Trophoblast cell (in vitro differentiated cells and primary cell): Measurements from ENCODE around the gene HIF3A.

ENCODE experiments used
- DNase-seq, 2 donors: peaks; one replicate each; pipeline ENCODE4 v3.0.0-alpha.2; 2016
- H2AFZ ChIP-seq: 2 replicates; pipeline ENCODE4 v1.6.1; 2013; ENCODE audit warnings: low read length, moderate library complexity, mild to moderate bottlenecking; ENCODE audit not compliant: insufficient read depth, poor library complexity
- H2AK5ac ChIP-seq: 2 replicates; pipeline ENCODE4 v1.6.1; 2013; ENCODE audit warnings: mild to moderate bottlenecking, low read length
- H2BK120ac ChIP-seq: 2 replicates; pipeline ENCODE4 v1.6.1; 2013; ENCODE audit warnings: low read length, mild to moderate bottlenecking, moderate library complexity; ENCODE audit not compliant: insufficient read depth, poor library complexity
- H2BK12ac ChIP-seq: 2 replicates; pipeline ENCODE4 v1.6.1; 2013; ENCODE audit warnings: mild to moderate bottlenecking, low read length, moderate library complexity
- H2BK5ac ChIP-seq: 2 replicates; pipeline ENCODE4 v1.6.1; 2013; ENCODE audit warnings: low read length, low read depth, moderate library complexity, mild to moderate bottlenecking; ENCODE audit not compliant: poor library complexity
- H3K14ac ChIP-seq: 2 replicates; pipeline ENCODE4 v1.6.1; 2013; ENCODE audit warnings: mild to moderate bottlenecking, low read length
- H3K18ac ChIP-seq: 2 replicates; pipeline ENCODE4 v1.6.1; 2013; ENCODE audit warnings: mild to moderate bottlenecking, low read length
- H3K23ac ChIP-seq: 2 replicates; pipeline ENCODE4 v1.6.1; 2013; ENCODE audit warnings: low read length
- H3K27ac ChIP-seq: 2 replicates; pipeline ENCODE4 v1.5.1; 2013; ENCODE audit warnings: low read depth, mild to moderate bottlenecking, inconsistent platforms, low read length, moderate library complexity
- H3K27me3 ChIP-seq: 2 replicates; pipeline ENCODE4 v1.6.1; 2013; ENCODE audit warnings: inconsistent platforms, mild to moderate bottlenecking, low read length, moderate library complexity; ENCODE audit not compliant: insufficient read depth
- H3K36me3 ChIP-seq, 2 experiments: 1 replicate in 1 of 2; 2 replicates in 1 of 2; pipeline ENCODE4 v1.6.1; 2013; ENCODE audit warnings: low read length in 2 of 2, mild to moderate bottlenecking in 2 of 2, moderate library complexity in 1 of 2; ENCODE audit not compliant: insufficient read depth in 2 of 2, control insufficient read depth in 1 of 2
- H3K4ac ChIP-seq: 2 replicates; pipeline ENCODE4 v1.6.1; 2013; ENCODE audit warnings: low read depth, mild to moderate bottlenecking, low read length, moderate library complexity
- H3K4me1 ChIP-seq, 2 experiments: 1 replicate in 1 of 2; 2 replicates in 1 of 2; pipeline ENCODE4 v1.6.1; 2013; ENCODE audit warnings: low read length in 2 of 2, mild to moderate bottlenecking in 2 of 2, moderate library complexity in 1 of 2; ENCODE audit not compliant: insufficient read depth in 2 of 2, control insufficient read depth in 1 of 2
- H3K4me2 ChIP-seq: 2 replicates; pipeline ENCODE4 v1.6.1; 2013; ENCODE audit warnings: inconsistent platforms, mild to moderate bottlenecking, low read length, moderate library complexity
- H3K4me3 ChIP-seq: 2 replicates; pipeline ENCODE4 v1.5.1; 2013; ENCODE audit warnings: mild to moderate bottlenecking, low read depth, low read length, inconsistent platforms
- H3K79me1 ChIP-seq: one replicate; pipeline ENCODE4 v1.6.1; 2013; ENCODE audit warnings: low read length
- H3K79me2 ChIP-seq: 2 replicates; pipeline ENCODE4 v1.6.1; 2013; ENCODE audit warnings: low read length, mild to moderate bottlenecking; ENCODE audit not compliant: control insufficient read depth, insufficient read depth, poor library complexity
- H3K9ac ChIP-seq: 2 replicates; pipeline ENCODE4 v1.6.1; 2013; ENCODE audit warnings: mild to moderate bottlenecking, low read length
- H3K9me3 ChIP-seq: 2 replicates; pipeline ENCODE4 v1.6.1; 2013; ENCODE audit warnings: low read depth, mild to moderate bottlenecking, control low read depth, inconsistent platforms, low read length; ENCODE audit not compliant: insufficient read depth
- H4K12ac ChIP-seq: 2 replicates; pipeline ENCODE4 v1.6.1; 2013; ENCODE audit warnings: low read depth, mild to moderate bottlenecking, low read length, moderate library complexity
- H4K8ac ChIP-seq: 2 replicates; pipeline ENCODE4 v1.6.1; 2013; ENCODE audit warnings: low read depth, mild to moderate bottlenecking, low read length, moderate library complexity
- H4K91ac ChIP-seq: one replicate; pipeline ENCODE4 v1.6.1; 2013; ENCODE audit warnings: low read depth, mild to moderate bottlenecking, low read length, moderate library complexity
- WGBS: extraction: QIAGEN DNeasy Blood & Tissue Kit; methylation state at CpG from one replicate; pipeline ENCODE4 v1.1.7; 2013; ENCODE audit warnings: missing lambda C conversion rate; ENCODE audit not compliant: insufficient read length, insufficient coverage; ENCODE audit errors: extremely low coverage; 5-methylcytosine and 5-hydroxymethylcytosine counted together

Gene HIF3A

DNA sequence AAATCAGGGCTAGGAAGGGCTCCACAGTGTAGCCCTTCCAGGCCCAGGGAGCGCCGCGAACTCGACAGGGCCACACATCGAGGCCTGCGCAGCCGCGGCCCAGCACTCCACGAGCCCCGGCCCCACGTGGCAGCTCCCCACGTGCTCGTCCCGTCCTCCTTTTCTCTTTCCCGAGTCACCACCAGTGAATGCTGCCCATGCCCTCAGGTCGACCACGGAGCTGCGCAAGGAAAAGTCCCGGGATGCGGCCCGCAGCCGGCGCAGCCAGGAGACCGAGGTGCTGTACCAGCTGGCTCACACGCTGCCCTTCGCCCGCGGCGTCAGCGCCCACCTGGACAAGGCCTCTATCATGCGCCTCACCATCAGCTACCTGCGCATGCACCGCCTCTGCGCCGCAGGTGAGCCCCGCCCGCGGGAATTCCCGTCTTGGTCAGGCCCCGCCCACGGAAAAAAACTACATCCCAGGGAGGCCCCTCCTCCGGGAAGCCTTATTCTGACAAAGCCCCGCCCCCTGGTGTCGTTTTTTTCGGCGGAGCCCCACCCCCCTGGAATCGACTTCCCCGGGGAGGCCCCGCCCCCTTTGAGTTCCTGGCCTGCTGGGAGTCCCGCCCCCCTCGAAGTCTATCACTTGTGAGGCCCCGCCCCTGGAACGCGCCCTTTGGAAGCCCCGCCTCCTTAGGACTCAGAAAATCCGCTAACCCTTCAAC lies 7.0 kb downstream of the HIF3A start:
- peak overlapping the region; percentile 56 for H3K4me2 ChIP-seq
- peak overlapping the region; percentile 85 for H3K18ac ChIP-seq
- peak overlapping the region; percentile 98 for H2AFZ ChIP-seq
- H3K79me2 ChIP-seq: peaks cover 3% of the 10 kb centered on the region
- H3K9me3 ChIP-seq: peaks cover 5% of the 10 kb centered on the region
- H4K91ac ChIP-seq: peak overlapping the region; percentile 86
- no peak overlapping the region for H3K23ac ChIP-seq
- H3K4me1 ChIP-seq: peaks cover 10 to 13% of the 10 kb centered on the region in 2 experiments
- H3K4ac ChIP-seq: peak overlapping the region; percentile 48
- peak overlapping the region; percentile 80 for H3K14ac ChIP-seq
- peak overlapping the region; percentile 58 for H2BK120ac ChIP-seq
- H3K79me1 ChIP-seq: peaks cover 11% of the 10 kb centered on the region
- H2BK5ac ChIP-seq: no peak overlapping the region
- WGBS: no CpG with 5 or more reads among the region's 56 CpGs
- H2BK12ac ChIP-seq: no peak overlapping the region
- DNase-seq: peak; percentile 52 to 62
- H4K8ac ChIP-seq: peak overlapping the region; percentile 70
- H3K27me3 ChIP-seq: no peaks in the 10 kb centered on the region
- peak overlapping the region; percentile 77 for H4K12ac ChIP-seq
- H2AK5ac ChIP-seq: peak overlapping the region; percentile 9
- peak overlapping the region; percentile 55 for H3K4me3 ChIP-seq
- H3K9ac ChIP-seq: no peak overlapping the region
- peaks cover 3 to 4% of the 10 kb centered on the region in 2 experiments for H3K36me3 ChIP-seq
- H3K27ac ChIP-seq: no peak overlapping the region

DNA sequence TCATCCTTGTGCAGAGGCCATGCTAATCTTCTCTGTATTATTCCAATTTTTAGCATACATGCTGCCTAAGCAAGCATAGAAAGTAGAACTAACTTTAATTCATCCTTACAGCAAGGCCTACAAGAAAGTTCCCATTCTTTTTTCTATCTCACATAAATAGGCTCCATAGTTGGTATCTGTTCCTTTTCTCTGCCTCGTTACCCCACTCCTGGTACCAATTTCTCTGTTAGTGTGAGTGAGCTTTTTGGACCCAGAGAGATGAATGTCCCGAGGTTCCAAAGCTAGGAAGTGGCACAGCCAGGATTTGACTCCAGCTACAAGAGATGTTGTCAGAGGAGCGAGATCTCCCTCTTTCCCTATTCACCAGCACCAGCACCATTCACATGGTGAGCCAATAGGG lies 9.7 kb downstream of the HIF3A start:
- Histone ChIP-seq H3K27ac (no peak overlapping the region), H3K4me3 (no peak overlapping the region), H2BK5ac (no peak overlapping the region), H2AFZ (no peak overlapping the region), H3K4me2 (no peak overlapping the region), H3K4me1 (peaks cover 7% of the 10 kb centered on the region in 2 experiments), H4K91ac (no peak overlapping the region), H2BK120ac (no peak overlapping the region), H3K79me2 (peaks cover 3% of the 10 kb centered on the region), H2BK12ac (no peak overlapping the region), H3K14ac (no peak overlapping the region), H3K9ac (no peak overlapping the region), H4K12ac (no peak overlapping the region), H3K27me3 (no peaks in the 10 kb centered on the region), H3K79me1 (peaks cover 7% of the 10 kb centered on the region), H3K23ac (no peak overlapping the region), H3K9me3 (peaks cover 7% of the 10 kb centered on the region), H4K8ac (no peak overlapping the region), H2AK5ac (no peak overlapping the region), H3K18ac (no peak overlapping the region), H3K4ac (no peak overlapping the region), H3K36me3 (peaks cover 3 to 4% of the 10 kb centered on the region in 2 experiments)
- no CpG with 5 or more reads among the region's 3 CpGs for WGBS
- no peak for DNase-seq

DNA sequence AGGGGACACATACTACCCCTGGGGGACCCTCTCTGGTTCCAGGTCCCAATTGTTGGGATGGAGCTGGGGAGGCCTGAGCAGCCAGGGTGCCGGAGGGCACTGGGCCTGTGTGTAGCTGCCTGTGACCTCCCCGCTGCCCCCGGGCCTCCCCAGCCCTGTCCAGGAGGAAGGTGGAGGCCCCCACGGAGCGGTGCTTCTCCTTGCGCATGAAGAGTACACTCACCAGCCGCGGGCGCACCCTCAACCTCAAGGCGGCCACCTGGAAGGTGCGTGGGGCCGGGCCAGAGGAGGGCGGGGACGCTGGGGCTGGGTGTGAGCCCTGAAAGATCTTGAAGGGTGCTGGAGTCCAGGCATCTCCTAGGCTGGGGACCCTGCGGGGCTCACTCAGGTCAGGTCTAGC lies 11.7 kb downstream of the HIF3A start:
- H3K18ac ChIP-seq: no peak overlapping the region
- no peak overlapping the region for H3K4ac ChIP-seq
- no CpG with 5 or more reads among the region's 15 CpGs for WGBS
- no peak overlapping the region for H2BK12ac ChIP-seq
- peaks cover 3% of the 10 kb centered on the region for H3K79me2 ChIP-seq
- H3K4me3 ChIP-seq: no peak overlapping the region
- H3K9me3 ChIP-seq: peaks cover 7% of the 10 kb centered on the region
- H4K12ac ChIP-seq: no peak overlapping the region
- DNase-seq: no peak
- no peak overlapping the region for H3K27ac ChIP-seq
- H3K27me3 ChIP-seq: no peaks in the 10 kb centered on the region
- H2BK5ac ChIP-seq: no peak overlapping the region
- H3K79me1 ChIP-seq: peaks cover 3% of the 10 kb centered on the region
- H3K4me2 ChIP-seq: no peak overlapping the region
- no peak overlapping the region for H2AK5ac ChIP-seq
- peaks cover 4 to 5% of the 10 kb centered on the region in 2 experiments for H3K4me1 ChIP-seq
- no peak overlapping the region for H4K91ac ChIP-seq
- H4K8ac ChIP-seq: no peak overlapping the region
- H3K14ac ChIP-seq: no peak overlapping the region
- no peak overlapping the region for H2AFZ ChIP-seq
- no peak overlapping the region for H3K9ac ChIP-seq
- H3K36me3 ChIP-seq: peaks cover 3 to 4% of the 10 kb centered on the region in 2 experiments
- no peak overlapping the region for H3K23ac ChIP-seq
- no peak overlapping the region for H2BK120ac ChIP-seq

DNA sequence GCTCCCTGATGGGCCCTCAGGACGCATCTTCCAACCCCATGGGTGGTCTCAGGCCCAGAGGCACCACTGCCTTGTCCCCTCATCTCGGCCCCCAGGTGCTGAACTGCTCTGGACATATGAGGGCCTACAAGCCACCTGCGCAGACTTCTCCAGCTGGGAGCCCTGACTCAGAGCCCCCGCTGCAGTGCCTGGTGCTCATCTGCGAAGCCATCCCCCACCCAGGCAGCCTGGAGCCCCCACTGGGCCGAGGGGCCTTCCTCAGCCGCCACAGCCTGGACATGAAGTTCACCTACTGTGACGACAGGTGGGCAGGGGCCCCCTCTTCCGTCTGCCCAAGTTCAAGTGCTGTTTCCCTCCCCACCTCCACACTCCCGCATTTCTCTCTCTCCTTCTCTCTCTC lies 12.2 kb downstream of the HIF3A start:
- H3K4me1 ChIP-seq: no peaks in the 10 kb centered on the region
- H4K12ac ChIP-seq: no peak overlapping the region
- H3K14ac ChIP-seq: no peak overlapping the region
- H3K4me3 ChIP-seq: no peak overlapping the region
- no peak overlapping the region for H3K4me2 ChIP-seq
- H4K8ac ChIP-seq: no peak overlapping the region
- no peak overlapping the region for H2BK120ac ChIP-seq
- H2AFZ ChIP-seq: no peak overlapping the region
- H3K27ac ChIP-seq: no peak overlapping the region
- H3K18ac ChIP-seq: no peak overlapping the region
- no peak overlapping the region for H3K23ac ChIP-seq
- no peak overlapping the region for H2AK5ac ChIP-seq
- H2BK5ac ChIP-seq: no peak overlapping the region
- 100% methylated on average over 1 of the region's 10 CpGs for WGBS
- H3K4ac ChIP-seq: no peak overlapping the region
- no peak overlapping the region for H2BK12ac ChIP-seq
- peaks cover 7% of the 10 kb centered on the region for H3K9me3 ChIP-seq
- no peak for DNase-seq
- H3K79me1 ChIP-seq: no peaks in the 10 kb centered on the region
- H3K9ac ChIP-seq: no peak overlapping the region
- no peak overlapping the region for H4K91ac ChIP-seq
- H3K79me2 ChIP-seq: no peaks in the 10 kb centered on the region
- H3K27me3 ChIP-seq: no peaks in the 10 kb centered on the region
- peaks cover 3 to 4% of the 10 kb centered on the region in 2 experiments for H3K36me3 ChIP-seq
